Measurements from ENCODE around the gene CST6.
"Not testable (repeated sequence)": the region's sequence is repeated elsewhere in the genome, so short reads cannot be mapped to it uniquely, and the experiment has no call there.

Gene CST6

GRCh38 chr11:65983589-65983987 is 28.2 kb upstream of the CST6 start:
- no peak for DNase-seq

- DNase-seq = no peak
These were observed 24.5 kb upstream of the CST6 start for GRCh38 chr11:65987336-65987735.

GRCh38 chr11:65988791-65989592 is 22.8 kb upstream of the CST6 start:
- DNase-seq = peak in 49 of 51 donors; percentile 16 to 93 (median 68)

- no peak for DNase-seq
These were observed 19.8 kb upstream of the CST6 start for GRCh38 chr11:65992056-65992455.

- no peak for DNase-seq
These were observed 14.5 kb upstream of the CST6 start for GRCh38 chr11:65997286-65997685.

GRCh38 chr11:66001942-66002647 is 9.7 kb upstream of the CST6 start, which contains the start of the genes BANF1 and EIF1AD:
TSS of gene BANF1 (plus strand) at chr11:66002503. CDS start at chr11:66003251, 748 bp downstream.
TSS of gene EIF1AD (minus strand) at chr11:66002157. CDS start at chr11:66000389, 1,768 bp downstream.
- peak; percentile 72 to 100 (median 96) for DNase-seq

- DNase-seq = peak in 16 of 51 donors; percentile 23 to 91 (median 60)
These were observed 9.1 kb upstream of the CST6 start for GRCh38 chr11:66002648-66003225.

- DNase-seq = no peak
These were observed 8.5 kb upstream of the CST6 start for GRCh38 chr11:66003291-66003690.

GRCh38 chr11:66004186-66004585 is 7.6 kb upstream of the CST6 start:
- DNase-seq = no peak

GRCh38 chr11:66006134-66006890 is 5.5 kb upstream of the CST6 start:
- DNase-seq = no peak

- no peak for DNase-seq
These were observed 5.0 kb upstream of the CST6 start for GRCh38 chr11:66006891-66007176.

GRCh38 chr11:66007201-66007634 is 4.6 kb upstream of the CST6 start:
- no peak for DNase-seq

- DNase-seq = no peak
These were observed 3.7 kb upstream of the CST6 start for GRCh38 chr11:66008095-66008467.

GRCh38 chr11:66008468-66009101 is 3.2 kb upstream of the CST6 start:
- no peak for DNase-seq

GRCh38 chr11:66010036-66010435 is 1.8 kb upstream of the CST6 start:
- not testable (repeated sequence) for DNase-seq

- DNase-seq = no peak
These were observed 496 bp upstream of the CST6 start for GRCh38 chr11:66011239-66011784.

- DNase-seq = no peak
These were observed 650 bp downstream of the CST6 start for GRCh38 chr11:66012371-66012945.

- DNase-seq = peak in 1 of 51 donors; percentile 7
These were observed 1.3 kb downstream of the CST6 start for GRCh38 chr11:66012946-66013761.

- no peak for DNase-seq
These were observed 1.9 kb downstream of the CST6 start for GRCh38 chr11:66013762-66014100.

Measured in hypothalamus (tissue), 51 donors.